ENCODE data around the gene PDK3.

DNA sequence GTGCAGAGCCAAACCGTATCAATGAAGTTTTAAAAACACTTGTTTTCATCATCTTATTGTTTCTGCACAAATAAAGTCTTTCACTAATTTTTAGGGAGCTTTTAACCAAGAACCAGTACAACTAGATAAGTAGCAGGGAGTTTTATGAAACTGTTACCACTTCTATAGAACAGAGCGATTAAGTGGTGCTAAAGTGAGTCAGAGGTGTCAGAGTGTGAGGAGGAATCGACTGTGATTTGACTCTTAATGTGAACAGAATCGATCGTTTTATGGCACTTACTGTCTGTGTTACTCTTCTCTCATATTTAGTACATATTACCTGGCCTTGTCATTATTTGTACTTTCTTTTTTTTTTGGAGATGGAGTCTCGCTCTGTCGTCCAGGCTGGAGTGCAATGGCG is 43.3 kb downstream of the PDK3 start:
- no peak for TF ChIP-seq POLR2A (IDR thresholded peaks at IDR 0.05; ENCODE audit: extremely low read depth, insufficient read length)
- TF ChIP-seq, protein P1, sequence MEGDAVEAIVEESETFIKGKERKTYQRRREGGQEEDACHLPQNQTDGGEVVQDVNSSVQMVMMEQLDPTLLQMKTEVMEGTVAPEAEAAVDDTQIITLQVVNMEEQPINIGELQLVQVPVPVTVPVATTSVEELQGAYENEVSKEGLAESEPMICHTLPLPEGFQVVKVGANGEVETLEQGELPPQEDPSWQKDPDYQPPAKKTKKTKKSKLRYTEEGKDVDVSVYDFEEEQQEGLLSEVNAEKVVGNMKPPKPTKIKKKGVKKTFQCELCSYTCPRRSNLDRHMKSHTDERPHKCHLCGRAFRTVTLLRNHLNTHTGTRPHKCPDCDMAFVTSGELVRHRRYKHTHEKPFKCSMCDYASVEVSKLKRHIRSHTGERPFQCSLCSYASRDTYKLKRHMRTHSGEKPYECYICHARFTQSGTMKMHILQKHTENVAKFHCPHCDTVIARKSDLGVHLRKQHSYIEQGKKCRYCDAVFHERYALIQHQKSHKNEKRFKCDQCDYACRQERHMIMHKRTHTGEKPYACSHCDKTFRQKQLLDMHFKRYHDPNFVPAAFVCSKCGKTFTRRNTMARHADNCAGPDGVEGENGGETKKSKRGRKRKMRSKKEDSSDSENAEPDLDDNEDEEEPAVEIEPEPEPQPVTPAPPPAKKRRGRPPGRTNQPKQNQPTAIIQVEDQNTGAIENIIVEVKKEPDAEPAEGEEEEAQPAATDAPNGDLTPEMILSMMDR (IDR thresholded peaks at IDR 0.05; ENCODE audit: low read depth, low read length): no peak
- TF ChIP-seq, protein P2, sequence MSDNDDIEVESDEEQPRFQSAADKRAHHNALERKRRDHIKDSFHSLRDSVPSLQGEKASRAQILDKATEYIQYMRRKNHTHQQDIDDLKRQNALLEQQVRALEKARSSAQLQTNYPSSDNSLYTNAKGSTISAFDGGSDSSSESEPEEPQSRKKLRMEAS (IDR thresholded peaks at IDR 0.05; ENCODE audit: low read depth, low read length): no peak
- no peak for TF ChIP-seq MYC (IDR thresholded peaks at IDR 0.05; ENCODE audit: low read depth, low read length)
